Chondrocyte (in vitro differentiated cells): Measurements from ENCODE around the gene PRSS36. TPM values are rescaled to one million over a fixed set of nuclear protein-coding genes. Genes with fewer than 3 reads are reported as not detected.

ENCODE experiments used
- DNase-seq: peaks from one replicate; pipeline ENCODE4 v3.0.0; 2021; ENCODE audit warnings: mixed read lengths, low spot score
- H3K27ac Mint-ChIP-seq: one replicate; pipeline ENCODE4 v1.8.0; 2021; ENCODE audit warnings: mild to moderate bottlenecking, moderate library complexity, mixed read lengths; ENCODE audit not compliant: unreplicated experiment
- H3K27me3 Mint-ChIP-seq: 2 replicates; pipeline ENCODE4 v1.8.0; 2021; ENCODE audit warnings: low read depth, mixed read lengths
- H3K36me3 Mint-ChIP-seq: 2 replicates; pipeline ENCODE4 v1.8.0; 2021; ENCODE audit warnings: low read depth, mixed read lengths
- H3K4me1 Mint-ChIP-seq: 2 replicates; pipeline ENCODE4 v1.8.0; 2021; ENCODE audit warnings: low read depth, mild to moderate bottlenecking, mixed read lengths
- H3K4me3 Mint-ChIP-seq: one replicate; pipeline ENCODE4 v1.8.0; 2021; ENCODE audit warnings: mild to moderate bottlenecking, moderate library complexity, mixed read lengths; ENCODE audit not compliant: unreplicated experiment
- H3K9me3 Mint-ChIP-seq: 2 replicates; pipeline ENCODE4 v1.8.0; 2021; ENCODE audit warnings: low read depth, mixed read lengths
- total RNA-seq: library from RNA; stranded (reverse); gene quantifications from 3 replicates; pipeline ENCODE4 v1.2.1, GENCODE V29; 2021
- TF ChIP-seq, protein P1 (sequence below): fragments of 200-600 bp; sonication (generic); IDR thresholded peaks from 2 replicates; pipeline ENCODE4 v1.5.0; 2021; ENCODE audit warnings: antibody characterized with exemption, mild to moderate bottlenecking, moderate library complexity

PRSS36 gene
- total RNA-seq, 1 donor from 2014 or later, result 0.35 TPM

DNA sequence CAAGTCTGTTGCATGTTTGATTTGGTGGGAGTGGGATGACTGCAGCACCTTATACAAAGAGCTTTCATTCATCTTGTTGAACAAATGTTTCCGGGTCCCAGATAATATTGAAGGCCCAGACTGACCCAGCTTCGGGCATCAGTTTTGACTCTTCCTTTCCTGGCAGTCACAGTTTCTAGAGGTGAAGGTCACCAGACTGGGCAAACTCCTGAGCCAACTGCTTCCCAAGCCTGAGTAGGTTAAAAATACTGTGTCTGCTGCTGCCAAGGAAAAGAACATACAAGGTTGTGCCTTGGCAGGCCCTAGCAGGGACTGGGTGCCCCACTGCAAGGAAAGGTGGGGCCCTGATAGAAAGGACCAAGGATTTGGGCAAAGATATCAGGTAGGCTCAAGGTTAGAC is 37.2 kb downstream of the PRSS36 start:
- H3K4me1 Mint-ChIP-seq, result peaks cover 16% of the 10 kb centered on the region
- H3K9me3 Mint-ChIP-seq, result no peaks in the 10 kb centered on the region
- no peaks in the 10 kb centered on the region for H3K27me3 Mint-ChIP-seq
- TF ChIP-seq, protein P1, sequence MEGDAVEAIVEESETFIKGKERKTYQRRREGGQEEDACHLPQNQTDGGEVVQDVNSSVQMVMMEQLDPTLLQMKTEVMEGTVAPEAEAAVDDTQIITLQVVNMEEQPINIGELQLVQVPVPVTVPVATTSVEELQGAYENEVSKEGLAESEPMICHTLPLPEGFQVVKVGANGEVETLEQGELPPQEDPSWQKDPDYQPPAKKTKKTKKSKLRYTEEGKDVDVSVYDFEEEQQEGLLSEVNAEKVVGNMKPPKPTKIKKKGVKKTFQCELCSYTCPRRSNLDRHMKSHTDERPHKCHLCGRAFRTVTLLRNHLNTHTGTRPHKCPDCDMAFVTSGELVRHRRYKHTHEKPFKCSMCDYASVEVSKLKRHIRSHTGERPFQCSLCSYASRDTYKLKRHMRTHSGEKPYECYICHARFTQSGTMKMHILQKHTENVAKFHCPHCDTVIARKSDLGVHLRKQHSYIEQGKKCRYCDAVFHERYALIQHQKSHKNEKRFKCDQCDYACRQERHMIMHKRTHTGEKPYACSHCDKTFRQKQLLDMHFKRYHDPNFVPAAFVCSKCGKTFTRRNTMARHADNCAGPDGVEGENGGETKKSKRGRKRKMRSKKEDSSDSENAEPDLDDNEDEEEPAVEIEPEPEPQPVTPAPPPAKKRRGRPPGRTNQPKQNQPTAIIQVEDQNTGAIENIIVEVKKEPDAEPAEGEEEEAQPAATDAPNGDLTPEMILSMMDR, result no peak
- no peak overlapping the region for H3K4me3 Mint-ChIP-seq
- no peak overlapping the region for H3K27ac Mint-ChIP-seq
- peaks cover 14% of the 10 kb centered on the region for H3K36me3 Mint-ChIP-seq
- DNase-seq, result no peak

DNA sequence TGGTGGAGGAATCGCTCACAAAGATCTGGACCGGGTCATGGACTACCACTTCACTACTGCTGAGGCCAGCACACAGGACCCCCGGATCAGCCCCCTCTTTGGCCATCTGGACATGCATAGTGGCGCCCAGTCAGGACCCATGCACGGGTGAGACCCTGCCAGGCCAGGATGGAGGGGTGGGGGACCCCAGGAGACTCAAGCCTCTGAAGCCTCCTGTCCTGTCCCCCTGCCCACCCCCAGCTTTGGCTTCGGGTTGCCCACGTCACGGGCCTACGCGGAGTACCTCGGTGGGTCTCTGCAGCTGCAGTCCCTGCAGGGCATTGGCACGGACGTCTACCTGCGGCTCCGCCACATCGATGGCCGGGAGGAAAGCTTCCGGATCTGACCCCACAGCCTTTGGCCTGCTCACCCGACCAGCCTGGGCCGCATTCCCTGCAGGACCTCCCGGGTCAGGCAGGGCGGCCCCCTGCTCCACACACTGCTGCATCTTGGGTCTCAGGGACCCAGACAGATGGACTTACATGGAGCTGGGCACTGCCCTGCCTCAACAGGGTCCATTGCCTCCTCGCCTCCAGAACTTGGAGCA is 37.9 kb downstream of the PRSS36 start:
- no peak overlapping the region for H3K4me3 Mint-ChIP-seq
- no peak overlapping the region for H3K27ac Mint-ChIP-seq
- peaks cover 14% of the 10 kb centered on the region for H3K36me3 Mint-ChIP-seq
- no peaks in the 10 kb centered on the region for H3K27me3 Mint-ChIP-seq
- peaks cover 21% of the 10 kb centered on the region for H3K4me1 Mint-ChIP-seq
- no peaks in the 10 kb centered on the region for H3K9me3 Mint-ChIP-seq
- no peak for DNase-seq
- TF ChIP-seq, protein P1, result no peak

DNA sequence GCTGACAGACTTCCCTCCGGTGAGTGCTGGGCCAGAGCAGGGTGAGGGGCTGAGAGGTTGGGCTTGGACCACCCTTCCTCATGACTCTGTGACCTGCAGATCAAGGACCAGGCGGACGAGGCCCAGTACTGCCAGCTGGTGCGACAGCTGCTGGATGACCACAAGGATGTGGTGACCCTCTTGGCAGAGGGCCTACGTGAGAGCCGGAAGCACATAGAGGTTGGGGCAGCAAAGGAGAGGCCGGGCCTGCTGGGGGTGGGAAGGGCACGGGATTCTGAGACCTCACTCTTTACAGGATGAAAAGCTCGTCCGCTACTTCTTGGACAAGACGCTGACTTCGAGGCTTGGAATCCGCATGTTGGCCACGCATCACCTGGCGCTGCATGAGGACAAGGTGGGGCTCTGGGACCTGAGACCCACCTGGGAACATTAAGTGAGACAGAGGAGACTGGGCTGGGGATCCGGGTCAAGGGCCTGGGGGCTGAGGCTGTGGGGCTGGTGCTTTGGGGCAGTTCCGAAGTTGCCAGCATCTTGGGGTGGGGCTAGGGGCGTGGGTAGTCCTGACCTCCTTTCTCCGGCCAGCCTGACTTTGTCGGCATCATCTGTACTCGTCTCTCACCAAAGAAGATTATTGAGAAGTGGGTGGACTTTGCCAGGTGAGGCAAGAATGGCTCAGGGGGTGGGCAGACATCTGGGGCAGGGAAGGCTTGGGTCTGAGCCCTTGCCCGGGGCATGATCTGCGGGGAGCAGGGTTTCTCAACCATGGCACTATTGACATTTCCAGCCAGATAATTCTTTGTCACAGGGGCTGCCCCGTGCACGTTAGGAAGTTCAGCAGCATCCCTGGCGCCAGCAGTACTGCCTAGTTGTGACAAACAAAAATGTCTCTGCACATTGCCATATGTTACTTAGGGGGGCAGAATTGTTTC is 39.5 kb downstream of the PRSS36 start:
- DNase-seq, result no peak
- Mint-ChIP-seq H3K4me3 (peak overlapping the region; percentile 36), H3K9me3 (no peaks in the 10 kb centered on the region), H3K4me1 (peaks cover 21% of the 10 kb centered on the region), H3K27ac (no peak overlapping the region), H3K36me3 (peaks cover 14% of the 10 kb centered on the region), H3K27me3 (no peaks in the 10 kb centered on the region)
- TF ChIP-seq, protein P1, result no peak

DNA sequence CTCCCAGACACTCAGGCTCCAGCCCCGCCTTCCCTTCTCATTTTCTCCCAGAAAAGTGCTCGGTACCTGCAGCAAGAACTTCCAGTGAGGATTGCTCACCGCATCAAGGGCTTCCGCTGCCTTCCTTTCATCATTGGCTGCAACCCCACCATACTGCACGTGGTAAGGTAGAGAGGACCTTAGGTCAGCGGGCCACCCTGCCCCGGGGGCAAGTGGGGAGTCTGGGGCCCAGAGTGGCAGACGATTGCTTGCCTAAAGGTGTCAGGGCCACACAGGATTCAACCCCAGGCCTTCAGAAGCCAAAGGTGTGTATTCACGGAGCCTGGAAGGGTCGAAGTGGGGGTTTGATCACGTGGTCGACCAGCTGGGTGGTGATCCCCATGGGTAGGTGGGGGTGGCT is 40.2 kb downstream of the PRSS36 start:
- no peak for DNase-seq
- no peaks in the 10 kb centered on the region for H3K9me3 Mint-ChIP-seq
- H3K4me1 Mint-ChIP-seq, result peaks cover 21% of the 10 kb centered on the region
- TF ChIP-seq, protein P1, result no peak
- H3K36me3 Mint-ChIP-seq, result peaks cover 14% of the 10 kb centered on the region
- no peaks in the 10 kb centered on the region for H3K27me3 Mint-ChIP-seq
- peak overlapping the region; percentile 67 for H3K4me3 Mint-ChIP-seq
- H3K27ac Mint-ChIP-seq, result no peak overlapping the region

DNA sequence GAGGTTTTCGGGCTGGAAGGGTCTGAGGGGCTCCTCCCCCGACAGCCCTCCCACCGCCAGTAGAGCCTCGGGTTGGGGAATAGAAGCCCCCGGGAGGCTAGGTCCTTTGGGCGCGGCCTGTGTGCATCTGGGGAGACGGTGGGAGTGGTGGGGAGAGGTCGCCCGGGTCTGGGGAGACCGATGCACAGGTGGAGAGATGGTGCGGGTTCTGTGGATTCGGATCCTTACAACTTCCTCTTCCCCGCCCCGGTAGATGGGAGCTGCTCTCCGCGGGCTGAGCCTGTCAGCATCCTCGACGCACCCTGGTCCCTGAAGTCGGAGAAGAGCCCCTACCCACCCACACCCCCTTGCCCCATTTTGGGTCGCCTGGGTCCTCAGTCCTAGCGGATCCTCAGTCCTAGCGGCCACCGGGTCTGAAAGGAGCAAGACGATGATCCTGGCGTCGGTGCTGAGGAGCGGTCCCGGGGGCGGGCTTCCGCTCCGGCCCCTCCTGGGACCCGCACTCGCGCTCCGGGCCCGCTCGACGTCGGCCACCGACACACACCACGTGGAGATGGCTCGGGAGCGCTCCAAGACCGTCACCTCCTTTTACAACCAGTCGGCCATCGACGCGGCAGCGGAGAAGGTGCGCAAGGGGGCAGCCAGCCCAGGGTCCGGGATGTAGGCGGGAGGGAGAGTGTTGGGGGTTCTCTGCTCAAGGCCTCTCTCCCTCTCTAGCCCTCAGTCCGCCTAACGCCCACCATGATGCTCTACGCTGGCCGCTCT is 40.9 kb downstream of the PRSS36 start:
- Mint-ChIP-seq H3K27ac (no peak overlapping the region), H3K27me3 (no peaks in the 10 kb centered on the region), H3K9me3 (no peaks in the 10 kb centered on the region), H3K36me3 (peaks cover 14% of the 10 kb centered on the region), H3K4me1 (peaks cover 21% of the 10 kb centered on the region), H3K4me3 (peak overlapping the region; percentile 81)
- no peak for DNase-seq
- TF ChIP-seq, protein P1, result no peak
